GM10266 (cell line): ENCODE measurements around the gene ITM2C.

Source experiments
- DNase-seq: peaks from one replicate; pipeline ENCODE4 v3.0.0; 2012; ENCODE audit errors: extremely low spot score
- CTCF ChIP-seq: IDR thresholded peaks from 2 replicates; pipeline ENCODE4 v1.5.1; 2012; ENCODE audit warnings: mild to moderate bottlenecking, low read depth; ENCODE audit not compliant: control insufficient read depth, insufficient read depth; ENCODE audit errors: missing control alignments

ITM2C gene

GRCh38 chr2:230829959-230830358 lies 34.8 kb upstream of the ITM2C start:
- DNase-seq = no peak
- TF ChIP-seq CTCF = no peak

- TF ChIP-seq CTCF = no peak
- no peak for DNase-seq
Observed at GRCh38 chr2:230830428-230830827, 34.3 kb upstream of the ITM2C start.

DNA sequence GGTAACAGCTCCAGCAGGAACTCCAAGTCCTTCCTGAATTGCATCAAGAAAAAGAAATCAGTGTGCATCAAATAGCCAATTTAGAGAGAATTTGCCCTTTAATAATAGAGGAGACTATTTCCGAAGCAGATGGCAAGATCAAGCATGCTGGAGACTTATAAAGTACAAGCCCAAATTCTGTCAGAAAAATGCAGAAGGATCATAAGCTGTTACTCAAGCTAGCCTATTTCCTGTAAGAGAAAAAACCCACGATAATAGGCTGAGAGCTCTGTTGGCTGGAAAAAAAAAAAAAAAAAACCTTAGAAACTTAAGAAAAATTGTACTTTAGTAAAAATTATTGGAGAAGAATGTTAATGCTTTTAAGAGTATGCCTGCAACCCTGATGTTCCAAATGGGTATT lies 24.4 kb upstream of the ITM2C start:
- no peak for DNase-seq
- no peak for TF ChIP-seq CTCF

DNA sequence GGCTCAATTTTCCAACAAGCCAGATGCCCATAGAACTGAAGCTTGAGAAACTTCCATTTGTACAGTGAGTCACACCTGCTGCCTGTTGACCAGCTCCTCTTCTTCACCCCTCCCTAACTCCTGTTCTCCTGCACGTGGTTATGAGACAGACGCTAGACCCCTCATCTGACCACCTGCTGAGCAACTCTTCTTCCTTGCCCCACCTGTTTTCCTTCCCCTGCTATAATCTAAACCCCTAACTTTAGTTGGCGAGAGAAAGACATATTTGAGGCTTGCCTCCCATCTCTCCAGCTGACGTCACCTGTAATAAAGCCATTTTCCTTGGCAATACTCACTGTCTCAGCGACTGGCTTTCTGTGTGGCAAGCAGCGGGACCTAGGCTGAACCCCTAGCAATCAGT lies 22.3 kb upstream of the ITM2C start:
- no peak for TF ChIP-seq CTCF
- no peak for DNase-seq

GRCh38 chr2:230843132-230843531 lies 21.6 kb upstream of the ITM2C start:
- no peak for TF ChIP-seq CTCF
- DNase-seq = no peak

DNA sequence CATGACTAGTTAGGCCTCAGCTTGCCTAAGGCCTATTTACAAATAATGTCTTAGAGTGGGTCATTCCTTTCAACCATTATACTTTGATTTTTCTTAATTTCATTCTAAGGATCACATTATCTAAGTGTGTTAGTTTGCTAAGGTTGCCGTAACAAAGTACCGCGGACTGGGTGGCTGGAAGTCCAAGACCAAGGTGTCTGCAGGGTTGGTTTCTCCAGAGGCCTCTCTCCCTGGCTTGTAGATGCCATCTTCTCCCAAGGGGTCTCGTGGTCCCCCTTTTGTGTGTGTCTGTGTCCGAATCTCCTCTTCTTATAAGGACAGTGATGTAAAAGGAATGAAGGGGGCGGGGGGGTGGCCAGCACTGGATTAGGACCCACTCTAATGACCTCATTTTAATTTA lies 18.4 kb upstream of the ITM2C start:
- TF ChIP-seq CTCF = no peak
- no peak for DNase-seq

GRCh38 chr2:230847883-230848388 lies 16.8 kb upstream of the ITM2C start:
- DNase-seq = peak; percentile 88
- peak; percentile 90 for TF ChIP-seq CTCF
